GM12891 (cell line): ENCODE results near the gene CIAO3.

Experiments
- DNase-seq: peaks from one replicate; pipeline ENCODE4 v3.0.0; 2011; ENCODE audit warnings: low spot score; ENCODE audit not compliant: insufficient read length
- FAIRE-seq: peaks from 2 replicates; lab custom pipeline; 2011; peaks lifted over from hg19 to GRCh38; lab: Jason Lieb, UNC
- PAX5 ChIP-seq: IDR thresholded peaks from 2 replicates; pipeline ENCODE4 v1.6.1; 2011; ENCODE audit warnings: low read length, moderate library complexity, mild to moderate bottlenecking; ENCODE audit not compliant: insufficient read depth, severe bottlenecking
- POLR2A ChIP-seq: IDR thresholded peaks from 2 replicates; pipeline ENCODE4 v1.6.1; 2011; ENCODE audit warnings: low read depth, low read length, control low read depth
- POLR2AphosphoS5 ChIP-seq: IDR thresholded peaks from 2 replicates; pipeline ENCODE4 v1.6.1; 2011; ENCODE audit warnings: low read depth, low read length, control low read depth
- POU2F2 ChIP-seq: IDR thresholded peaks from 2 replicates; pipeline ENCODE4 v1.6.1; 2011; ENCODE audit warnings: low read depth, mild to moderate bottlenecking, control low read depth, low read length, moderate library complexity
- SPI1 ChIP-seq: IDR thresholded peaks from 2 replicates; pipeline ENCODE4 v1.6.1; 2011; ENCODE audit warnings: low read depth, low read length, control low read depth
- TAF1 ChIP-seq: IDR thresholded peaks from 2 replicates; pipeline ENCODE4 v1.6.1; 2011; ENCODE audit warnings: low read depth, low read length, control low read depth

The CIAO3 gene

GRCh38 chr16:680625-680945 lies 60.2 kb downstream of the CIAO3 start:
- DNase-seq: no peak
- TF ChIP-seq POLR2A (no peak), POLR2AphosphoS5 (no peak), TAF1 (no peak)
- FAIRE-seq: no peak

DNA sequence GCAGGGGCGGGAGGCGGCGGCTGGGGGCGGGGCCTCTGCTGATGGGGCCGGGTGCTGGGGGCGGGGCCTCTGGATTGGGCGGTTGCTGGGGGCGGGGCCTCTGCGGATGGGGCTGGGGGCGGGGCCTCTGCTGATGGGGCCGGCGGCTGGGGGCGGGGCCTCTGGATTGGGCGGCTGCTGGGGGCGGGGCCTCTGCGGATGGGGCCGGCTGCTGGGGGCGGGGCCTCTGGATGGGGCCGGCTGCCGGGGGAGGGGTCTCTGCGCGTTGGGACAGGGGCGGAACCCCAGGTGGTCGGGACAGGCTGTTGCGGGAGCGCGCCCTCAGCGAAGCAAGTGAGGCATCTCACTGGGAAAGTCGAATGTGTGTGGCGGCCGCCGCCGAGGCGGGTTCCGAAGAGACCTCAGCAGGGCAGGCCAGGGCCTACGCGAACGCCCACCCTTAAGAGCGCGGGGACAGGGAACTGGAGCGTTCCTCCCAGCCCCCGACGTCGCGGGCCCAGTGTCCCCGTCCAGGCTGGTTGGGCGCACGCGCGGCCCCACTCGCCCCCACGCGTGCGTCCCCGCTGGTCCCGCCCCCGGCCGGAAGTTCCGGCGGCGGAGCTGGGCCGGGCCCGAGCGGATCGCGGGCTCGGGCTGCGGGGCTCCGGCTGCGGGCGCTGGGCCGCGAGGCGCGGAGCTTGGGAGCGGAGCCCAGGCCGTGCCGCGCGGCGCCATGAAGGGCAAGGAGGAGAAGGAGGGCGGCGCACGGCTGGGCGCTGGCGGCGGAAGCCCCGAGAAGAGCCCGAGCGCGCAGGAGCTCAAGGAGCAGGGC lies 60.8 kb downstream of the CIAO3 start, which contains the start of gene STUB1:
Gene STUB1, plus strand, starts transcription at position 597 of the 811 bp plus-strand sequence. Its CDS starts 116 bp downstream, at position 713.
- DNase-seq: peak; percentile 79

More for the DNA sequence above, 60.8 kb downstream of the CIAO3 start, which contains the start of gene STUB1:
- FAIRE-seq: peak; percentile 94
- TF ChIP-seq POU2F2: no peak
- no peak for TF ChIP-seq POLR2AphosphoS5
- no peak for TF ChIP-seq POLR2A
- no peak for TF ChIP-seq TAF1
- TF ChIP-seq SPI1: no peak
- no peak for TF ChIP-seq PAX5
